Measurements from ENCODE around the gene APIP. TPM values are rescaled to one million over a fixed set of nuclear protein-coding genes. Genes with fewer than 3 reads are reported as not detected.

The APIP gene
- total RNA-seq, 2 experiments from 2014 or later = 31.1 to 34.2 TPM

Small RNA genes lying within 50 kb of the gene (microRNA-seq; reads per million reads assigned to microRNA genes)
- gene MIR1343 = 2.9 reads per million

Other genes starting within 250 kb of the APIP start
- 10 to 100 TPM; 32.3 TPM for gene PDHX, start 239 bp upstream of the APIP start, total RNA-seq
- gene CD44, start 222.8 kb upstream of the APIP start, total RNA-seq = 100 to 1,000 TPM; 398 to 399 TPM

All from activated CD8-positive, alpha-beta T cell treated with anti-CD3 and anti-CD28 coated beads, Interleukin-2, amount 10 ng/mL, durations not matched to agents 7 days and 5 days (primary cell).